Activated CD4-positive, alpha-beta T cell treated with anti-CD3 and anti-CD28 coated beads, Interleukin-2, amount 50 U/mL, for 4 hours (primary cell): Measurements from ENCODE around the gene NEFH.
A peak's percentile ranks its signal among the peaks of the same experiment; 100 is the strongest.
"Not testable (repeated sequence)": the region's sequence is repeated elsewhere in the genome, so short reads cannot be mapped to it uniquely, and the experiment has no call there.

Source experiments
- DNase-seq, 2 experiments: peaks; one replicate each; pipeline ENCODE4 v3.0.0-alpha.2; 2020

NEFH gene

DNA sequence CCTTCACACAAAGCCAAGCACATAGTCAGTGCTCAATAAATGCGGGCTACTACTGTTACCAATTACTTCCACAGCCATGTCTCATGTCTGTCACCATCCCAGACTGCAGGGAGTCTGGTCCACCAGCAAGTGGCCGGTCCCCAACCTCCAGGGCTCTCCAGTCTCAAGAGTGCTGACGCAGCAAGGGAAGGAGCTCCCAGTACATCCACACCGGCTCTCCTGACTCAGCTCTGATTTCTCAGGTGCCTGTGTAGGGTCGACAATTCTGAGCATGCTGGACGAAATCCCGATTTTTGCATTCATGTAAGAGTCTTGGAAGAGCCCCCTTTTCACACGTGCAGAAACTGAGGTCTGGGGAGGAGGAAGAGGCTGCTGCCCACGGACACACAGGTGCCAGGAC lies 10.3 kb upstream of the NEFH start:
- DNase-seq, result no peak

DNA sequence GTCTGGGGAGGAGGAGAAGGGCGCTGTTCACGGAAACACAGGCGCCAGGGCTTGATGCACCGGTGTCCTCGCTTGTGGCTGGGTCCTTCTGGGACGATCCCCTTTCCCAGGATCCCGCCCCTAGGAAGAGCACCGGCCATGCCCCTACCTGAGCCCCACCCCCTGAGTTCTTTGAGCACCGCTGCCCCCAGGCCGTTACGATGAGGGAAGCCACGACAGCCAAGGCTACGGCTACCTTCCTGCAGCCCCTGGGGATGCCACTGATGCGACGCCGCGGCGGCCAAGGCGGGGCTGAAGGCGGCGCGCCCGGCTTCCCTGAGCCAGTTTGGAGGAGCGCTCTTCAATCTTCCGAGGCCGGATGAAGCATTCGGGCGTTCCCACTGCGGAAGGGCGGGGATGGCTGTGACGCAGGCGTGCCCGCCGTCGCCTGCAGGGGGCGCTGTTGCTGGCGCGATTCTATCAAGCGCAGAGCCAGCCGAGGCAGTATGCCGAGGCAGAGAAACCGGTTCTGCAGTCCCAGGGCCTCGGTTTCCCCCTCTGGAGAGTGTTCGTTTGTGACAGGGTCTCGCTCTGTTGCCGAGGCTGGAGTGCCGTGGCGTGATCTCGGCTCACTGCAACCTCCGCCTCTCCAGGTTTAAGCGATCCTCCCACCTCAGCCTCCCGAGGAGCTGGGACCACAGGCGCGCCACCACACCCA lies 9.7 kb upstream of the NEFH start:
- peak; percentile 55 to 56 for DNase-seq

DNA sequence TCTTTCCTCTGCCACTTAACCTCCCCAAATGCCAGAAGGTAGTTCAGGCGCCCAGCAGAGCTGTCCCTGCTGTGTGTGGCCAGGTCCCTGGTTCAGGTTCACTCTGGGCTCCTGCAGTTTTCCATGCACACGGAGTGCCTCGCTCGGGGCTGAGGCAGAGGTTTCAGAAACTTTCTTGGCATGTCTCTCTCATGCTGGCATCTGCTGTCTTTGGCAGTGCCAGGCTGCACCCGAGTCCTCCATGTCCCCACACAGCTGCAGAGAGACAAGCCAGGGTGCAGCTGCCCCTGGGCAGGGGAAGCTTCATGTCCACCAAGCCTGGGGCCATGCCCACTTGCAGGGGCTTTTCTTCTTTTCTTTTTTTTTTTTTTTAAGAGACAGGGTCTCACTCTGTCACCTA lies 7.0 kb upstream of the NEFH start:
- no peak for DNase-seq

DNA sequence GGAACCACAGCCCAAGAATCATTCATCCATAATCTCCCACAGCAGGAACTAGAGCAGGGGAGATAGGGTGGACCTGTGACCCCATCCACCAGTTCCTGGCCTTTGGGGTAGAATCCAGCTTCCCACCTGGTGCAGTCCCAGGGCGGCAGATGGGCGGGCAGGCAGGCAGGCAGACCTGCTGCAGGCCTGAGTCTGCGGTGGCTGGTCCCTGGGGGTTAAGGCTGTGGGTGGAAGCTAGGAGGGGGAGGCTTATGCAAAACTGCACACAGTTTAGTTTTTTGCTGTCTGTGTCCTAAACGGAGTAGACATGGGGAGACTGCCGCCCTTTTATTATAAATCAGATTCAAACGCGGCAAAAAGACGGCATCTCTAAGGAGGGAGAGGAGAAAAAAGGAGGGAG lies 4.5 kb upstream of the NEFH start:
- DNase-seq, result no peak

DNA sequence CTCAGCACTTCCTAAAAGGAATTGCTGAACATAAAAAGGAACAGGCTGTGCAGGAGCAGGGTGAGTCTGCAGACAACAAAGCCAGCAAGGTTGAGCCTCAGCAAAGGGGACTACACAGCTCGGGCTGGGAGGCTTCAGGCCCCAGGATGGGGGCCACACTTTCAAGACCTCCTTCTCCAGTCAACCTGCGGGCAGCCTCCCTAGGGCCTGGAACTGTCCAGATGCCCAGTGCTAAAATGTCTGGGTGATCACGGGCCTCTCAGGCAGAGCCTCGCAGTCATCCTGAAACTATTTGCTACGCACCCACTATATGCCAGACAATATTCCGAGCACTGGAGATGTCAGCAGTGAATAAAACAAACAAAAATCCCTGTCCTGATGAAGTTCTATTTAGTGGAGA lies 3.9 kb upstream of the NEFH start:
- no peak for DNase-seq

DNA sequence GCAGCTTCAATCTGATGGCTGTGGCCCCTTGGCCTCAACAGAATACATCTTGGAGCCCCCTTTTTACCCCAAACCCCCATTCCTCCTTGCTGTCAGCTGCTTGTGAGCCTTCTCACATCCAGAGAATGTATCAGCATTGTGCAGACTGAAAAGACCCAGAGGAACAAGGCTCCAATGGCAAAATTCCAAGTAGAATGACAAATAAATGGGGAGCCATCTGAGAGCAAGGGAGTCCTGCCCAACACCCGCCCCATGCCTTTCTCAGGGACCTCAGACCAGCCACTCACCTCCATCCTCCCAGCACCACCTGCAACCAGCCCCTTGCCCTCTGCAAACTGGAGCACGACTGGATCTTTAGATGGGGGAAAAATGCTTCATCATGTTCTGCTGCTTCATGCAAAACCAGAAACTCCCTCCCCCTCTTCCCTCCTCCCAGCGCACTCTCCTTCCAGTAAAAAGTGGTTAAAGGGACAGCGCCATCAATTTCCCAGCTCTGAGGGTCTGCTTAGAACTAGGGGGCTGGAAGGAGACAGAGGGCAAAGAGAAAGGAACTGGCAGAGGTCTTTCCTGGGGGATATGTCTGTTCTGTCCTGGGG lies 2.2 kb upstream of the NEFH start:
- DNase-seq, result no peak

DNA sequence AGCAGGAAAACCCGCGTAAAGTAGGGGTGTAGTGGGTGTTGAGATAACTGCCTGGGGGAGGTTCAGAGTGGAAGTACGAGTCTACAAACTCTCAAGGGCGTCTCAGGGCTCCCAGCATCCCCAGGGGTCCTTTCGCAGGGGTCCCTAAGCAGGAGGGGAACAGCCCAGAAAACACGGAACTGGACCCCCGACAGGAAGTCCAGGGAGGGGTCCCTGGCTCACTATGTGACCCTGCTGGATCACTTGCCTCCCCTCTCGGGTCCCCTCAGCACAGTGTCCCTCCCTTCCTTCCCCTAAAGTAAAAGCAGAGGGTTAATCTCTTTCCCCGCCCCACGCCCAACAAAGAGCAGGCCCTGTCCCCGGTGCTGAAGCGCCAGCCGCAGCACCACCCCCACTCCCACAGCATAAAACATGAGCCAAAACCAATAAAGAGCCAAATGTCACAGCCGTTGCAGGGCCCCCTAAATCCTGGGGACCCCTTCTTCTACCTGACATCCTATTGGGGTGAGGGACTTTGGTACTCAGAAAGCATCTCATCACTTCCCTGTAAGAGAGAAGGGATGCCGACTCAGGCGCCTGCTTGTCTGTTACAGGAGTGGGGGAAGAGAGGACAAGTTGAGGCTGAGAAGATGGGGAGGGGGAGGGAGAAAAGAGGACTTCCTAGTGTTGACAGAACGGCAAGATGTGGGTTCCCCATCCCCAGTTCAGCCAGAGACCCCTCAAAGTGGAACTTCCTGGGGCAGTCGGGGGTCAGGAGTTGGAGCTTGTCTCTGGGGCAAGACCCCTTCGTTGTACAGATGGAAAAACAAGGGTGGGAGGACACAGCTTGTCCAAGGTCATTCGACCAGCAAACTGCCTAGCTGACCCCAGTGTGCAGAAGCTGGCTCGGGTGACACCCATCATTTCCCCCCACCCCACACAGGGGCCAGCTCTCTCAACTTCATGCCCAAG lies 1.4 kb upstream of the NEFH start:
- peak in 1 of 2 experiments; percentile 13 for DNase-seq

DNA sequence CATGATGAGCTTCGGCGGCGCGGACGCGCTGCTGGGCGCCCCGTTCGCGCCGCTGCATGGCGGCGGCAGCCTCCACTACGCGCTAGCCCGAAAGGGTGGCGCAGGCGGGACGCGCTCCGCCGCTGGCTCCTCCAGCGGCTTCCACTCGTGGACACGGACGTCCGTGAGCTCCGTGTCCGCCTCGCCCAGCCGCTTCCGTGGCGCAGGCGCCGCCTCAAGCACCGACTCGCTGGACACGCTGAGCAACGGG lies 169 bp downstream of the NEFH start:
- no peak for DNase-seq

DNA sequence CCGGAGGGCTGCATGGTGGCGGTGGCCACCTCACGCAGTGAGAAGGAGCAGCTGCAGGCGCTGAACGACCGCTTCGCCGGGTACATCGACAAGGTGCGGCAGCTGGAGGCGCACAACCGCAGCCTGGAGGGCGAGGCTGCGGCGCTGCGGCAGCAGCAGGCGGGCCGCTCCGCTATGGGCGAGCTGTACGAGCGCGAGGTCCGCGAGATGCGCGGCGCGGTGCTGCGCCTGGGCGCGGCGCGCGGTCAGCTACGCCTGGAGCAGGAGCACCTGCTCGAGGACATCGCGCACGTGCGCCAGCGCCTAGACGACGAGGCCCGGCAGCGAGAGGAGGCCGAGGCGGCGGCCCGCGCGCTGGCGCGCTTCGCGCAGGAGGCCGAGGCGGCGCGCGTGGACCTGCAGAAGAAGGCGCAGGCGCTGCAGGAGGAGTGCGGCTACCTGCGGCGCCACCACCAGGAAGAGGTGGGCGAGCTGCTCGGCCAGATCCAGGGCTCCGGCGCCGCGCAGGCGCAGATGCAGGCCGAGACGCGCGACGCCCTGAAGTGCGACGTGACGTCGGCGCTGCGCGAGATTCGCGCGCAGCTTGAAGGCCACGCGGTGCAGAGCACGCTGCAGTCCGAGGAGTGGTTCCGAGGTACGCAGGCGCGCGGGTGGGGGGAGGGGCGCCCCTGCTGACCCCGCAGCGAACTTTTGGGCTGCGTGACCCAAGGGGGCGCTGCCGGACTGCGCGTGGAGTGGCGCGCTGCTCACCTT lies 670 bp downstream of the NEFH start:
- peak in 1 of 2 experiments; percentile 9 for DNase-seq

DNA sequence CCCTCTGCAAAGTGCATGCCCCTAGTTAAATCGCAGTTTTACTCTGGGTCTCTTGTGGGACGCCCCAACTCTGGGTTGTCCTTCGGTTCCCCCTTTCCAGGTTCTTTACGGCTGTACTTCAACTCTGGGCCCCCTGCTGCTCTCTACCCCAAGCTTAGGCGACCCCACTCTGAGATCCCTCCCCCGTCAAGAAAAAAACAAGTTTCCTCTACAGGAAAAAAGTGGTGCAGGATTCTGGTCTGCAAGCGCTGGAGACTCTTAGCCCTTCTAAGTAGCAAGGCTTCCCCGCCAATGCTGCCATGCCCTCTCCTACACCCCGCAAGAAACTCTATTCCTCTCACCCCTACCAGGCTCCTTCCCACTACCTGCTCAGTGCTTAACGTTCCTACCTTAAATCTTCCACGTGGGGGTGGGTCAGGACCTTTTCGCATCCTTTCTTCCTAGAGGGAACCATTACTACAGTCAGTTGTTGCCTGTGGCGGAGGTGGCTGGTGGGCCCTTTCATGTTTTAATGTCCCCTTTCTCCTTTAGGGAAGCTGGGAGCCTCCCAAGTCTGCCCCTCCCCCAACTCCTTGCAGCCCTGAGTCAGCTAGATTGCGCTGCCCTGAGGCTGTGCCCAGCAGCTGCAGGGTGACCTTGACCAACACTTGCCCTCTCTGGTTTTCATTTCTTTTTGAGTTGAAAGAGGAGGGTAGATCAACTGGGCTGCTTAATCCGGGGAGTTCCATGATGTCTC lies 1.4 kb downstream of the NEFH start:
- no peak for DNase-seq

DNA sequence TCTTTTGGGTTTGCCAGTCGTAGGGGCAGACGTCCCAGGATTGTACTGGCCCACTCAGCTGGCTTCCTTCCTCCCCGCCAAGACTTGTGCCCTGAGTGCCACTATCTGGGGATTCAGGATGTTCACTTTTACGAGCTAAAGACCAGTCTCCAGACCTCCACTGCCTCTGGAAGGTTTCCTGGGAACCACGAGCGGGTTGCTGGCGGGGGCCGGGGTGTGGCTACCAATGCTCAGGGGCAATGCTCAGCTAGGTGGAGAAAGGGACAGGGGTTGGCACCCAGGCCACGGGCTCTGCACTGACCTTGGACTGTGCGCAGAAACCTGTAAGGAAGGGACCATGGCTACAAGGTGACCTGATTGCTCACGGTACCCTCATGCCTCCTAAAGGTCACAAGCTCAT lies 2.2 kb downstream of the NEFH start:
- no peak for DNase-seq

DNA sequence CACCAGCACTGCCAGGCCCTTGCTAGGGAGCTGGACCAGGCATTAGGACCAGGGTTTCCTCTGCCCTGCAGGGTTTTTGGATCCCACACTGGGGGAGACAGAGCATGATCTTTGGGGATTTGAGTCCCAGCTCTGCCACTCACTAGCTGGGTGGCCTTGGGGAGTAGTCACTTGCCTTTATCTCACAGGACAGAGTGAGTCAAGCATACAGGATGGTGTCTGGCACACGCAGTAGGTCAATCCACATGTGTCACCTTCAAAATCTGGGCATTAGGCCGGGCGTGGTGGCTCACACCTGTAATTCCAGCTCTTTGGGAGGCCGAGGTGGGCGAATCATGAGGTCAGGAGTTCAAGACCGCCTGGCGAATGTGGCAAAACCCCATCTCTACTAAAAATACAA lies 2.7 kb downstream of the NEFH start:
- DNase-seq, result no peak

DNA sequence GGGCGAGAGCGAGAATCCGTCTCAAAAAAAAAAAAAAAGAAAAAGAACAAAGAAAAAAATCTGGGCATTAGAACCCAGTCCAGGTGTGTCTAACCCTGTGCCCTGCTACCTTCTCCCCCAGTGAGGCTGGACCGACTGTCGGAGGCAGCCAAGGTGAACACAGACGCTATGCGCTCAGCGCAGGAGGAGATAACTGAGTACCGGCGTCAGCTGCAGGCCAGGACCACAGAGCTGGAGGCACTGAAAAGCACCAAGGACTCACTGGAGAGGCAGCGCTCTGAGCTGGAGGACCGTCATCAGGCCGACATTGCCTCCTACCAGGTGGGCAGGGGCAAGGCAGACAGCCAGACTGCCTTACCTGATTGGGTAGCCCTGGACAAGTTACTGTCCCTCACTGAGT lies 3.2 kb downstream of the NEFH start:
- no peak for DNase-seq

DNA sequence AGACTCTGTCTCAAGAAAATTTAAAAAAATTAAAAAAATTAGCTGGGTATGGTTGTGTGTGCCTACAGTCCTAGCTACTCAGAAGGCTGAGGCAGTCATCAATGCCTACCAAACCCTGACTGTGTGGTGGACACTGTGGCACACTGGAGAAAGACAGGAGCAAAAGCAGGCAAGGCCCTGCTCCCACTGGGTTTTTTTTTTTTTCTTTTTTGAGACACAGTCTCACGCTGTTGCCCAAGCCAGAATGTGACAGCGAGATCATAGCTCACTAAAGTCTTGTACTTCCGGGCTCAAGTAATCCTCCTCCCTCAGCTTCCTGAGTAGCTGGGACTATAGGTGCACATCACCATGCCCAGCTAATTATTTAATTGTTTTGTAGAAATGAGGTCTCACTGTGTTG lies 4.6 kb downstream of the NEFH start:
- no peak for DNase-seq

DNA sequence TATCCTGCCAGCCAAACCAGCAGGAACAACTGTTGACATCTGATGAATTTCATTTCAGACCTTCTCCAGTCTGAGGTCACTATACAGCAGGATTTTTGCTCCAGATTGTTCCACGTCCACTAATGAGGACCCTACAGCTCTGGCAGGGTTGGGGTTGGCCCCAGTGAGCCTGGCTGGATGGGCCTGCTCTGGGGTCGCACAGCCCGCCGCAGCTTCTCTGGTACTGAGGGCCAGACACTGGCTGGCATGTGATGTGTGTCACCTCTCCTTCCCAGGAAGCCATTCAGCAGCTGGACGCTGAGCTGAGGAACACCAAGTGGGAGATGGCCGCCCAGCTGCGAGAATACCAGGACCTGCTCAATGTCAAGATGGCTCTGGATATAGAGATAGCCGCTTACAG lies 5.4 kb downstream of the NEFH start:
- DNase-seq, result no peak

DNA sequence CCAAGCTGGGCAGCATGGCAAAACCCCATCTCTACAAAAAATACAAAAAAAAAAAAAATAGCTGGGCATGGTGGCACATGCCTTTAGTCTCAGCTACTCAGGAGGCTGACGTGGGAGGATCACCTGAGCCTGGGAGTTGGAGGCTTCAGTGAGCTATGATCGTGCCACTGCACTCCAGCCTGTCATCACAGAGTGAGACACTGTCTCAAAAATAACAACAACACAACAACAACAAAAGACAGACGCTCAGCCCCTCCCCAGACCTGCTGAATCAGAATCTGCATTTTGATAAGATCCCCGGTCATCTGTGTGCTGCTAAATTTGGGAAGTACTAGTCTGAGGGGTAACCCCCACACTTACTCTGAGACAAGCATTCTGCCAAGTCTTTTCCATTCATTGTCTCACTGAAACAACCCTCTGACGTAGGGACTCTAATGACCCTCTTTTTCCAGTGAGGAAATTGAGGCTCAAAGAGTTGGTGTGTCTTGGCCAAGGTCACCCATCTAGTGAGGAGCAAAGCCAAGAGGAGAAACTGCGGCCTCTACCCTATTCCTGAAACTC lies 7.5 kb downstream of the NEFH start:
- DNase-seq, result no peak

DNA sequence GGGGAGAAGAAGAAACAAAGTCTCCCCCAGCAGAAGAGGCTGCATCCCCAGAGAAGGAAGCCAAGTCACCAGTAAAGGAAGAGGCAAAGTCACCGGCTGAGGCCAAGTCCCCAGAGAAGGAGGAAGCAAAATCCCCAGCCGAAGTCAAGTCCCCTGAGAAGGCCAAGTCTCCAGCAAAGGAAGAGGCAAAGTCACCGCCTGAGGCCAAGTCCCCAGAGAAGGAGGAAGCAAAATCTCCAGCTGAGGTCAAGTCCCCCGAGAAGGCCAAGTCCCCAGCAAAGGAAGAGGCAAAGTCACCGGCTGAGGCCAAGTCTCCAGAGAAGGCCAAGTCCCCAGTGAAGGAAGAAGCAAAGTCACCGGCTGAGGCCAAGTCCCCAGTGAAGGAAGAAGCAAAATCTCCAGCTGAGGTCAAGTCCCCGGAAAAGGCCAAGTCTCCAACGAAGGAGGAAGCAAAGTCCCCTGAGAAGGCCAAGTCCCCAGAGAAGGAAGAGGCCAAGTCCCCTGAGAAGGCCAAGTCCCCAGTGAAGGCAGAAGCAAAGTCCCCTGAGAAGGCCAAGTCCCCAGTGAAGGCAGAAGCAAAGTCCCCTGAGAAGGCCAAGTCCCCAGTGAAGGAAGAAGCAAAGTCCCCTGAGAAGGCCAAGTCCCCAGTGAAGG lies 9.2 kb downstream of the NEFH start:
- DNase-seq, result not testable (repeated sequence)

DNA sequence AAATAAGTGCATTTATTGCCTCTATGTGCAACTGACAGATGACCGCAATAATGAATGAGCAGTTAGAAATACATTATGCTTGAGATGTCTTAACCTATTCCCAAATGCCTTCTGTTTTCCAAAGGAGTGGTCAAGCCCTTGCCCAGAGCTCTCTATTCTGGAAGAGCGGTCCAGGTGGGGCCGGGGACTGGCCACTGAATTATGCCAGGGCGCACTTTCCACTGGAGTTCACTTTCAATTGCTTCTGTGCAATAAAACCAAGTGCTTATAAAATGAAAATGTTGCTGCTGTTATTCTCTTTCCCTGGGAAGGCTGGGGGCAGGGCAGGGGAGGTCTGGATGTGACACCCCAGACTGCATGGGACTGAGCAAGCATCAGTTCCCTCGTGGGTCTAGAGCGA lies 11.0 kb downstream of the NEFH start:
- DNase-seq, result no peak

DNA sequence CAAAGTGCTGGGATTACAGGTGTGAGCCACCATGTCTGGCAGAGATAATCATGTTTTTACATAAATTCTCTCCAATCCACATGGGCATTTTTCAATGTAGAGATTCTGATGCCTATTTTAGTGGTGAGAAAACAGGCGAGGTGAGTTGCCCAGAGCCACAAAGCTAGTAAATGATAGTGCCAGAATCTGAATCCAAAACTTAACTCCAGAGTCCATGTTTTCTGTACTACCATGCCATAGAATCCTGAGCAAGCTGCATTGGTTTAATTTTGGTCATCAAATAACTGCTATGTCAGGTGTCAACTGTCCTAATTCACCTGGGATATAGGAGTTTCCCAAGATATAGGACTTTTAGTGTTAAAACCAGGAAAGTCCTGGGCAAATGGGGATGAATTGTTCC lies 13.6 kb downstream of the NEFH start:
- no peak for DNase-seq

DNA sequence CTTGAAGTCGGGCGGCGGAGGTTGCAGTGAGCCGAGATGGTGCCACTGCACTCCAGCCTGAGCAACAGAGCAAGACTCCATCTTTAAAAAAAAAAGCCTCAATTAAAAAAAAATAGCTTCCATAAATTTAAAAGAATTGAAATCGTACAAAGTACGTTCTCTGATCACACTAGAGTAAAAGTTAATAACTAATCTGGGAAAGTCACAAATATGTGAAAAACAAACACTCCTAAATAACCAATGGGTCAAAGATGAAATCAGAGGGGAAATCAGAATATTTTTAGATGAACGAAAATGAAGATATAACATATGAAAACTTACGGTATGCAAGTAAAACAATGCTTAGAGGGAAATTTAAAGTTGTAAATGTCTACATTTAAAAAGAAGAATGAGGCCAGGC lies 19.8 kb downstream of the NEFH start:
- DNase-seq, result no peak

DNA sequence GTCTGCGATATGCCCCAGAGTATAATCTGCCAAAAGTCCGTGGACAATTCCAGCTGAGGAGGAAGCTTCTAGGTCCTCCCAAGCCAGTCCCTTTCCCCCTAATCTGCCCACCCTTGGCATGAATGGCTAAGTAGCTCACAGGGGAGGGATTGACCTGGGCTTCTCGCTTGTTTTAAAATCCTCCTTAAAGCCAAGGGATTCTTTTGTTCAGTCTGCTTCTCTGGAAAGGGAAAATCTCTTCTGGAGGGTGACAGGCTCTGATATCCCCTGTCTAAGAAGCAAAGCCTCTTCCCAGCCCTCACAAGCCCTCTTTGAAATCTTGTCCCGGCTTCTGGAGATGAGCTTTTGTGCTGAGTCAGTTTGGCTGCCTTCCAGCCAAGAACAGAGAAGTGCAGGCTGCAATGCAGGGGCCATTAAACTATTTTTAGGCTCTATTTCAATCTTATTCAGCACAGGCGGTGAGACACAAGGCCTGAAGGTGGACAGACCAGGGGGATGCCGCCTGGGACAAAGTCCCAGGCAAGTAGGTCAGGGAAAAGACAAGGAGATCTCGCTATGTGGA lies 23.9 kb downstream of the NEFH start:
- DNase-seq, result no peak

DNA sequence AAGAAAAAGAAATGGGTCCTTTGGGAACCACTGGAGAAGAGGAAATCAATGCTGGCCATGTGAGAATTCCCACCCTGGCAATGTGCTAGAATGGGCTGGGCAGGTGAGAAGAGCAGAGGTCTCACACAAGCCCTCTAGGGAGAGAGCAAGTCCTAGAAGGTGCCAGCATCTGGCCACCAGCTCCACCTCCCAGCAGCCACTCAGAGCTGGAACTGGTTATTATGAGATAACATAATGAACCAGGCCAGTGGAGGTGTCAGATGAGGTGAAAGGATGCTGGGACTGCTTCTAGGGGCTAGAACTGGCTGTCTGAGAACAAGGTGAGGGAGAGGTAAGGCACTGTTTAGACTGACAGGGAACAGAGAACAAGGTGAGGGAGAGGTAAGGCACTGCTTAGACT lies 29.3 kb downstream of the NEFH start:
- no peak for DNase-seq
